HG02623 (cell line): ENCODE data around the gene MTHFSD.
A peak's percentile ranks its signal among the peaks of the same experiment; 100 is the strongest.
"Not testable (repeated sequence)": the region's sequence is repeated elsewhere in the genome, so short reads cannot be mapped to it uniquely, and the experiment has no call there.

Experiments used
- ATAC-seq: cut with Tn5 transposase; IDR thresholded peaks from one replicate; pipeline ENCODE4 v1.9.1; 2021; ENCODE audit warnings: moderate library complexity; ENCODE audit not compliant: unreplicated experiment

Gene MTHFSD

GRCh38 chr16:86554917-86555703 lies at the start of gene MTHFSD:
TSS of gene MTHFSD (minus strand) at chr16:86555235. CDS start at chr16:86555184, 51 bp downstream.
- peak; percentile 77 for ATAC-seq

GRCh38 chr16:86604436-86605193 lies 49.6 kb upstream of the MTHFSD start:
- no peak for ATAC-seq

- no peak for ATAC-seq
Measured at GRCh38 chr16:86602521-86602920, 47.5 kb upstream of the MTHFSD start.

- no peak for ATAC-seq
Measured at GRCh38 chr16:86601356-86601755, 46.3 kb upstream of the MTHFSD start.

GRCh38 chr16:86598607-86599565 lies 43.9 kb upstream of the MTHFSD start:
- ATAC-seq, result no peak

GRCh38 chr16:86597880-86598606 lies 43.0 kb upstream of the MTHFSD start:
- ATAC-seq, result no peak

GRCh38 chr16:86597126-86597879 lies 42.3 kb upstream of the MTHFSD start:
- no peak for ATAC-seq

- no peak for ATAC-seq
Measured at GRCh38 chr16:86595983-86596605, 41.1 kb upstream of the MTHFSD start.

- ATAC-seq, result no peak
Measured at GRCh38 chr16:86594721-86595120, 39.7 kb upstream of the MTHFSD start.

- ATAC-seq, result no peak
Measured at GRCh38 chr16:86593913-86594620, 39.0 kb upstream of the MTHFSD start.

- no peak for ATAC-seq
Measured at GRCh38 chr16:86591270-86591669, 36.2 kb upstream of the MTHFSD start.

- no peak for ATAC-seq
Measured at GRCh38 chr16:86590501-86591144, 35.6 kb upstream of the MTHFSD start.

- not testable (repeated sequence) for ATAC-seq
Measured at GRCh38 chr16:86587955-86588354, 32.9 kb upstream of the MTHFSD start.

GRCh38 chr16:86587487-86587886 lies 32.5 kb upstream of the MTHFSD start:
- ATAC-seq, result no peak

GRCh38 chr16:86585821-86586611 lies 31.0 kb upstream of the MTHFSD start:
- ATAC-seq, result no peak

- ATAC-seq, result no peak
Measured at GRCh38 chr16:86584726-86585721, 30.0 kb upstream of the MTHFSD start.
